RWPE1 (cell line): ENCODE measurements around the gene PLCL1.
"Not testable (repeated sequence)": the region's sequence is repeated elsewhere in the genome, so short reads cannot be mapped to it uniquely, and the experiment has no call there.

Experiments used
- CTCF ChIA-PET: fragments of 350-600 bp; sonication (Branson Sonifier 250); formaldehyde crosslinking; extraction: SDS; loops from one replicate; lab custom pipeline; 2021; lab: Yijun Ruan, JAX
- POLR2A ChIA-PET: fragments of 400-600 bp; formaldehyde crosslinking; extraction: SDS; loops from one replicate; lab custom pipeline; 2020; ENCODE audit warnings: antibody characterized with exemption; ENCODE audit not compliant: low non-redundant PET; lab: Yijun Ruan, JAX
- DNase-seq: peaks from one replicate; pipeline ENCODE4 v3.0.0; 2012; ENCODE audit warnings: low spot score
- H3K27ac ChIP-seq: fragments of 450-650 bp; 2 replicates; pipeline ENCODE4 v1.5.1; 2017
- TF ChIP-seq, protein P1 (sequence below): fragments of 450-650 bp; conservative IDR thresholded peaks from 2 replicates; pipeline ENCODE4 v1.5.1; 2017; ENCODE audit warnings: low read depth, mild to moderate bottlenecking

PLCL1 gene

DNA sequence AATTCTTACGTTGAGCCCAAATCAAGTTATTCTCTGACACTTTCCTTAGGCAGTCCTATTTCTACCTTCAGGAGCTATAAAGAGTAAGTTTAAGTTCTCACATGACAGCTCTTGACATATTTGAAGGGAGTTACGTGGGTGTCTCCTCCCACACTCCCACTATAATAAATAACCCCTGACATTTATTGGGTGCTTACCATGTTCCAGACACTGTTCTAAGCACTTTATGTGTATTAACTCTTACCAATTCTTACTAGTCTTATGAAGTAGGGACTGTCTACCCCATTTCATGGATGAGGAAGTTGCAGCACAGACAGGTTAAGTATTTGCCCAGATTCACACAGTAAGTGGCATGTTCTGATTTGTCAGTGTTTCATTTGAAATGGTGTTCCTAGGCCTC, 17.9 kb downstream of the PLCL1 start:
- DNase-seq = no peak
- no peak overlapping the region for H3K27ac ChIP-seq
- ChIA-PET POLR2A (no interaction called here), CTCF (no interaction called here)
- TF ChIP-seq, protein P1, sequence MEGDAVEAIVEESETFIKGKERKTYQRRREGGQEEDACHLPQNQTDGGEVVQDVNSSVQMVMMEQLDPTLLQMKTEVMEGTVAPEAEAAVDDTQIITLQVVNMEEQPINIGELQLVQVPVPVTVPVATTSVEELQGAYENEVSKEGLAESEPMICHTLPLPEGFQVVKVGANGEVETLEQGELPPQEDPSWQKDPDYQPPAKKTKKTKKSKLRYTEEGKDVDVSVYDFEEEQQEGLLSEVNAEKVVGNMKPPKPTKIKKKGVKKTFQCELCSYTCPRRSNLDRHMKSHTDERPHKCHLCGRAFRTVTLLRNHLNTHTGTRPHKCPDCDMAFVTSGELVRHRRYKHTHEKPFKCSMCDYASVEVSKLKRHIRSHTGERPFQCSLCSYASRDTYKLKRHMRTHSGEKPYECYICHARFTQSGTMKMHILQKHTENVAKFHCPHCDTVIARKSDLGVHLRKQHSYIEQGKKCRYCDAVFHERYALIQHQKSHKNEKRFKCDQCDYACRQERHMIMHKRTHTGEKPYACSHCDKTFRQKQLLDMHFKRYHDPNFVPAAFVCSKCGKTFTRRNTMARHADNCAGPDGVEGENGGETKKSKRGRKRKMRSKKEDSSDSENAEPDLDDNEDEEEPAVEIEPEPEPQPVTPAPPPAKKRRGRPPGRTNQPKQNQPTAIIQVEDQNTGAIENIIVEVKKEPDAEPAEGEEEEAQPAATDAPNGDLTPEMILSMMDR = no peak

DNA sequence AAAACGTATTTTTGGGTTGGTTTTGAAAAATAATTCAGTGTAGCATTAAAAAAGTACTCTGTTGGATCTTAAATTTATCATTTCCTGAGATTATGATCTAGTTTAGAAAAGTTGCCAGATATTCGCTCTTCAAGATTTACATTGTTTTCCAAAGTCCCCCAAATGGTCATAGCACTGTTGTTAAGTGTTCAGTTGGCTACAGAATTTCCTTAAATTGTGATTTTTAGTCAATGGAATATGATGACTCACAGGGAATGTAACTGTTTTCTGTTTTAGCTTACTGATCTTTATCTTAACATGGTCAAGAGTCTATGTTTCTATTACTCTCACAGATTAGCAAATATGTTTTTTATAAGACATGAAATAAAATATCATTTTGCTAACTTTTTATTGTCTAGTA, 23.2 kb downstream of the PLCL1 start:
- H3K27ac ChIP-seq = no peak overlapping the region
- TF ChIP-seq, protein P1 = no peak
- ChIA-PET POLR2A (no interaction called here), CTCF (no interaction called here)
- DNase-seq = no peak

DNA sequence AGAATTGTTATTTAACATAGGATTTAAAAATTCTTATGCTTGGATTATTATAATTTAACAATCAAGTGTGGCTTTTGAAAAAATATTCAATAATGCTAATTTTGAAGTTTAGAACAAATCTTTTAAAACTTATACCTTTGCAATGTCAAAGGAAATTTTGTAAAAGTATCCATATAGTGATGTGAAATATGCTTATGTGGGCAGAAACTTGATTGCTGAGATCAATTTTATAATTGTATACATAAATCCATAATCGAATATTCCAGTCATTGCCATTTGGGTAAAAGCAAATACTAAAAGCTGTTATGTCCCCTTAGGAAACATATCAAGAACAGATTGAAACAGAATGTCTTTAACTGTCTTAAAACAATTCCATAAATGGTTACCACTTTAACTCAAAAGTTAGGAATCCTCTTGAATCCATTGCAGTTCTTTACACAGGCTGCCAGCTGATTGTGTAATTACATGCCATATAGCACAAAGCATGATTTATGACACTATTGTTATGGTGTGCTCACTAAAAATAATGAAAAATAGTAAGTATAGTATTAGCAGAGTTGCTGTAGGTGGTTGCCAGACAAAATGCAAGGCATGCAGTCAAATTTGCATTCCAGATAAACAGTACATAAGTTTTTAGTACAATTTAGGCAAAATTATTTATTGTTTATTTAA, 24.2 kb downstream of the PLCL1 start:
- TF ChIP-seq, protein P1 = no peak
- DNase-seq = no peak
- POLR2A ChIA-PET = no interaction called here
- H3K27ac ChIP-seq = no peak overlapping the region
- CTCF ChIA-PET = no interaction called here

DNA sequence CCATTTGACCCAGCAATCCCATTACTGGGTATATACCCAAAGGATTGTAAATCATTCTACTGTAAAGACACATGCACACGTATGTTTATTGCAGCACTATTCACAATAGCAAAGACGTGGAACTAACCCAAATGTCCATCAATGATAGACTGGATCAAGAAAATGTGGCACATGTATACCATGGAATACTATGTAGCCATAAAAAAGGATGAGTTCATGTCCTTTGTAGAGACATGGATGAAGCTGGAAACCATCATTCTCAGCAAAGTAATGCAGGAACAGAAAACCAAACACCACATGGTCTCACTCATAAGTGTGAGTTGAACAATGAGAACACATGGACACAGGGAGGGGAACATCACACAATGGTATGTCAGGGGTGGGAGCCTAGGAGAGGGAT, 30.4 kb downstream of the PLCL1 start:
- CTCF ChIA-PET = not testable (repeated sequence)

DNA sequence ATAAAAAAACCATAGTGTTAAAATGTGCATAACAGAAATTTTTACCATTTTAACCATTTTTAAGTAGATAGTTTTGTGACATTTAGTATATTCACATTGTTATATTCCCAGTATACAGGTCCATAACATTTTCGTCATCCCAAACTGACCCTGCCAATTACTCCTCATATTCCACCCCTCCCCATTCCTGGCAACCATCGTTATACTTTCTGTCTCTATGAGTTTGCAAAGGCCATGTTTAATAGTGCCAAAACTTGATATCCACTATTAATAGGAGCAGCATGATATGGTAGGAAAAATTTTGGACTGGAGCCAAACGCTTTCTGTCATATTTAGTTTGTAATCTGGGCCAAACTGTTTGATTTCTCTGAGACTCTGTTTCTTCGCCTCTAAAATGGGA, 30.9 kb downstream of the PLCL1 start:
- DNase-seq = no peak
- ChIA-PET CTCF (no interaction called here), POLR2A (no interaction called here)
- TF ChIP-seq, protein P1 = no peak
- H3K27ac ChIP-seq = no peak overlapping the region

More for the DNA sequence above, 30.4 kb downstream of the PLCL1 start:
- DNase-seq, H3K27ac ChIP-seq, POLR2A ChIA-PET: not testable (repeated sequence)

DNA sequence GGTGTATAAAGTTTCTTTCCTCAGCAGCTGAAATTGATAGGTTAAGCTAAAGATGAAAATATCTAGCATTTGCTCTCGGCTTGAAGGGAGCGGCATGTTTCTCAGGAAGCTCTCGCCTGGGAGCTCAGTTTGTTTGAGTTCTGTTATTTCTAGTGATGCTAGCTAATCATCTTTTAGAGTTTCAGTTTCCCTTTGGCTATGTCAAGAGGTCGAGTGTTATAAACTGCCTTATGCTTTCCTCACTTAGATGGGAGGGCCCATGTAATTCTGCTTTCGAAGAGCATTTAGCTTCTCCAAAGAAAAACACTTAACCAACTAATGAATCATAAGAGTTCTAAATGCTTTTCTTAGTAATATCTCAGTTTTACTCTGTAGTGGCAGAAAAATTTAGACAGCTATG, 33.6 kb downstream of the PLCL1 start:
- no peak for DNase-seq

DNA sequence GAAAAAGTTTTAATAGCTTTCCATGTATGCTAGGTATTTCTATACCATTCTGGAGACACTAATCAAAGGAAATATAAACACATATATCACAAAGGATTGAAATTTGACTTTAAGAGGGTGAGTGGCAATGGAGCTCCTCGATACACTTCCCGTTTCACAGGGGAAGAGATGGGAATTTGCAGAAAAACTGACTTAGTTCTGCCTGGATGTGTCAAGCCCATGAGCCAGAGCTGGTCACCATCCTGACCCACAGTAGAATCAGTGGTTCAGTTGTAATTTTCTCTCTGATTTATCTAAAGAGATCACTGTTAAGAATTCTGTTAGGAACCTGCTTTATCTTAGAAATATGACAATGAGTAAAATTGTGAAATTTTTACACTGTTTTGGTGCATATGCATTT, 34.2 kb downstream of the PLCL1 start:
- no peak for DNase-seq
- CTCF ChIA-PET = interaction anchor here (0.6 to 0.9 kb wide), 2 partner anchors 26 to 153 kb away, joined by 4 to 5 read pairs; no protein-coding TSS in a partner anchor
- POLR2A ChIA-PET = no interaction called here
- no peak overlapping the region for H3K27ac ChIP-seq
- TF ChIP-seq, protein P1 = no peak

More for the DNA sequence above, 33.6 kb downstream of the PLCL1 start:
- ChIA-PET CTCF (interaction anchor here (0.6 to 0.9 kb wide), 2 partner anchors 25 to 154 kb away, joined by 4 to 5 read pairs; no protein-coding TSS in a partner anchor), POLR2A (no interaction called here)
- TF ChIP-seq, protein P1 = no peak
- no peak overlapping the region for H3K27ac ChIP-seq
